Right lobe of liver (tissue), 4 donors: ENCODE results near the gene SV2B.

Experiments used
- POLR2A ChIP-seq: fragments of 450-650 bp; IDR thresholded peaks from one replicate; pipeline ENCODE4 v1.6.1; 2017; ENCODE audit warnings: antibody characterized with exemption, mild to moderate bottlenecking
- TF ChIP-seq, protein P1 (sequence below), 4 donors: fragments of 200-600 bp in 3 of 4; fragments of 450-650 bp in 1 of 4; IDR thresholded peaks; one replicate each; pipeline versions ENCODE4 v1.5.1 to v1.8.0; 2016 to 2022; ENCODE audit warnings: antibody characterized with exemption in 4 of 4, mild to moderate bottlenecking in 2 of 4
- donor health status: DM: no; HTN: no; CAD: no.
- donor health status: DM: no; HTN: no; CAD: no.
- donor health status: DM: no; HTN: yes; CAD: no.

DNA sequence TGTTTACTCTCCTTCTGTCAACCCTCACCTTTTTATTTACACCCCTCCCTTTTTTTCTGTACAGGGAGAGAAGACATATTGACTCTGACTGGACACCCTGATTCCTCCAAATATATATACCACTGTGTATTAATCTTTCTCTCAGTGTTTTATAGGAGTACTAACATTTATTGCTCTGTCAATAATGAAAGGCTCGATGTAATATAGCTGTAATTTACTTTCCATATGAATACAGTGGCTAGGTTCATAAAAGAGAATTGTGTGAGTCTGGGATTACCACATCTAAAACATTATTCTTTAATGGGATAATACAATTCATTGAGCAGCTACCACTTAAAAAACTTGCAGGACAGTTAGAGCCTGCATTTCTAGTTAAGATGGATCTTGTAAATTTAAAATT, 194.3 kb downstream of the SV2B start:
- TF ChIP-seq, protein P1, sequence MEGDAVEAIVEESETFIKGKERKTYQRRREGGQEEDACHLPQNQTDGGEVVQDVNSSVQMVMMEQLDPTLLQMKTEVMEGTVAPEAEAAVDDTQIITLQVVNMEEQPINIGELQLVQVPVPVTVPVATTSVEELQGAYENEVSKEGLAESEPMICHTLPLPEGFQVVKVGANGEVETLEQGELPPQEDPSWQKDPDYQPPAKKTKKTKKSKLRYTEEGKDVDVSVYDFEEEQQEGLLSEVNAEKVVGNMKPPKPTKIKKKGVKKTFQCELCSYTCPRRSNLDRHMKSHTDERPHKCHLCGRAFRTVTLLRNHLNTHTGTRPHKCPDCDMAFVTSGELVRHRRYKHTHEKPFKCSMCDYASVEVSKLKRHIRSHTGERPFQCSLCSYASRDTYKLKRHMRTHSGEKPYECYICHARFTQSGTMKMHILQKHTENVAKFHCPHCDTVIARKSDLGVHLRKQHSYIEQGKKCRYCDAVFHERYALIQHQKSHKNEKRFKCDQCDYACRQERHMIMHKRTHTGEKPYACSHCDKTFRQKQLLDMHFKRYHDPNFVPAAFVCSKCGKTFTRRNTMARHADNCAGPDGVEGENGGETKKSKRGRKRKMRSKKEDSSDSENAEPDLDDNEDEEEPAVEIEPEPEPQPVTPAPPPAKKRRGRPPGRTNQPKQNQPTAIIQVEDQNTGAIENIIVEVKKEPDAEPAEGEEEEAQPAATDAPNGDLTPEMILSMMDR (IDR thresholded peaks at IDR 0.05), result no peak
- no peak for TF ChIP-seq POLR2A
